Suppressor macrophage (primary cell): ENCODE results near the gene SLC22A23.

Experiments
- DNase-seq, 4 experiments: peaks; one replicate each; pipeline ENCODE4 v3.0.0-alpha.2; 2020 to 2022
- total RNA-seq, 17 experiments: gene quantifications; one replicate each; lab custom pipeline; 2026; ENCODE audit warnings: mixed read lengths in 6 of 17, inconsistent platforms in 3 of 17; lab: John Stamatoyannopoulos, UW

The SLC22A23 gene
- total RNA-seq: 0.67 to 5.3 (median 1.3) reads per million in 17 experiments

- peak; percentile 29 to 70 (median 48) for DNase-seq
These were observed at the start of gene SLC22A23 for GRCh38 chr6:3456898-3457709. SLC22A23 (minus strand) TSS chr6:3457050; CDS start chr6:3456559, 491 bp downstream.

- peak; percentile 55 to 73 (median 72) for DNase-seq
These were observed 49.4 kb upstream of the SLC22A23 start for GRCh38 chr6:3506200-3506599.

GRCh38 chr6:3504938-3505805 is 48.3 kb upstream of the SLC22A23 start:
- DNase-seq: peak in 3 of 4 experiments; percentile 19 to 48 (median 20)

- no peak for DNase-seq
These were observed 47.5 kb upstream of the SLC22A23 start for GRCh38 chr6:3504354-3504753.

GRCh38 chr6:3501826-3502500 is 45.1 kb upstream of the SLC22A23 start:
- DNase-seq: peak; percentile 33 to 83 (median 70)

- no peak for DNase-seq
These were observed 43.6 kb upstream of the SLC22A23 start for GRCh38 chr6:3500262-3501014.

GRCh38 chr6:3499603-3500002 is 42.8 kb upstream of the SLC22A23 start:
- DNase-seq: no peak

GRCh38 chr6:3496395-3496794 is 39.5 kb upstream of the SLC22A23 start:
- DNase-seq: no peak

GRCh38 chr6:3494391-3495100 is 37.7 kb upstream of the SLC22A23 start:
- DNase-seq: no peak

- DNase-seq: no peak
These were observed 33.8 kb upstream of the SLC22A23 start for GRCh38 chr6:3490625-3490980.

GRCh38 chr6:3489961-3490624 is 33.2 kb upstream of the SLC22A23 start:
- DNase-seq: no peak

- no peak for DNase-seq
These were observed 32.3 kb upstream of the SLC22A23 start for GRCh38 chr6:3489027-3489757.

- no peak for DNase-seq
These were observed 28.1 kb upstream of the SLC22A23 start for GRCh38 chr6:3484946-3485345.

- no peak for DNase-seq
These were observed 27.3 kb upstream of the SLC22A23 start for GRCh38 chr6:3484192-3484591.

GRCh38 chr6:3483675-3484074 is 26.8 kb upstream of the SLC22A23 start:
- no peak for DNase-seq

GRCh38 chr6:3482869-3483268 is 26.0 kb upstream of the SLC22A23 start:
- no peak for DNase-seq

GRCh38 chr6:3481640-3482039 is 24.8 kb upstream of the SLC22A23 start:
- DNase-seq: no peak

- no peak for DNase-seq
These were observed 23.2 kb upstream of the SLC22A23 start for GRCh38 chr6:3480009-3480408.

- DNase-seq: no peak
These were observed 16.9 kb upstream of the SLC22A23 start for GRCh38 chr6:3473773-3474172.

GRCh38 chr6:3471711-3472110 is 14.9 kb upstream of the SLC22A23 start:
- no peak for DNase-seq
